ENCODE results near the gene TMEM208.

Gene TMEM208

GRCh38 chr16:67184995-67185650, 41.8 kb upstream of the TMEM208 start:
- H3K9me3 ChIP-seq (ENCODE audit: control insufficient read depth, low read length), result no peaks in the 10 kb centered on the region
- WGBS, 2 experiments (ENCODE audit: insufficient coverage in 2 of 2), result 22 to 24% methylated on average over 43 of the region's 43 CpGs
- peak overlapping the region; percentile 61 for H3K4me3 ChIP-seq (ENCODE audit: extremely low read depth, insufficient read depth, low read length, poor library complexity, severe bottlenecking)

GRCh38 chr16:67185651-67186134, 41.2 kb upstream of the TMEM208 start:
- Histone ChIP-seq H3K27ac (ENCODE audit: low read depth, low read length, severe bottlenecking) (no peak overlapping the region), H3K4me3 (ENCODE audit: extremely low read depth, insufficient read depth, low read length, poor library complexity, severe bottlenecking) (no peak overlapping the region), H3K9me3 (ENCODE audit: control insufficient read depth, low read length) (no peaks in the 10 kb centered on the region), H3K36me3 (ENCODE audit: control insufficient read depth, insufficient read depth, low read length) (peaks cover 4% of the 10 kb centered on the region), H3K4me1 (ENCODE audit: control insufficient read depth, insufficient read depth, low read length, poor library complexity, severe bottlenecking) (peaks cover 30% of the 10 kb centered on the region)
- WGBS, 2 experiments (ENCODE audit: insufficient coverage in 2 of 2), result 19 to 20% methylated on average over 9 to 10 of the region's 12 CpGs

More at GRCh38 chr16:67184995-67185650, 41.8 kb upstream of the TMEM208 start:
- Histone ChIP-seq H3K4me1 (ENCODE audit: control insufficient read depth, insufficient read depth, low read length, poor library complexity, severe bottlenecking) (peaks cover 25% of the 10 kb centered on the region), H3K36me3 (ENCODE audit: control insufficient read depth, insufficient read depth, low read length) (peaks cover 10% of the 10 kb centered on the region), H3K27ac (ENCODE audit: low read depth, low read length, severe bottlenecking) (no peak overlapping the region)

- H3K27ac ChIP-seq (ENCODE audit: low read depth, low read length, severe bottlenecking), result no peak overlapping the region
- H3K9me3 ChIP-seq (ENCODE audit: control insufficient read depth, low read length), result no peaks in the 10 kb centered on the region
- peaks cover 36% of the 10 kb centered on the region for H3K4me1 ChIP-seq (ENCODE audit: control insufficient read depth, insufficient read depth, low read length, poor library complexity, severe bottlenecking)
- H3K36me3 ChIP-seq (ENCODE audit: control insufficient read depth, insufficient read depth, low read length), result no peaks in the 10 kb centered on the region
- H3K4me3 ChIP-seq (ENCODE audit: extremely low read depth, insufficient read depth, low read length, poor library complexity, severe bottlenecking), result no peak overlapping the region
- 32 to 57% methylated on average over 2 of the region's 5 CpGs for WGBS, 2 experiments (ENCODE audit: insufficient coverage in 2 of 2)
Measured at GRCh38 chr16:67186550-67186950, 40.4 kb upstream of the TMEM208 start.

- 92 to 94% methylated on average over 23 to 26 of the region's 26 CpGs for WGBS, 2 experiments (ENCODE audit: insufficient coverage in 2 of 2)
- H3K4me3 ChIP-seq (ENCODE audit: extremely low read depth, insufficient read depth, low read length, poor library complexity, severe bottlenecking), result no peak overlapping the region
Measured at GRCh38 chr16:67187175-67187890, 39.6 kb upstream of the TMEM208 start.

GRCh38 chr16:67188323-67188722, 38.6 kb upstream of the TMEM208 start:
- no peak overlapping the region for H3K4me3 ChIP-seq (ENCODE audit: extremely low read depth, insufficient read depth, low read length, poor library complexity, severe bottlenecking)
- H3K36me3 ChIP-seq (ENCODE audit: control insufficient read depth, insufficient read depth, low read length), result peaks cover 5% of the 10 kb centered on the region
- no peak overlapping the region for H3K27ac ChIP-seq (ENCODE audit: low read depth, low read length, severe bottlenecking)
- 77 to 92% methylated on average over 3 to 4 of the region's 4 CpGs for WGBS, 2 experiments (ENCODE audit: insufficient coverage in 2 of 2)
- no peaks in the 10 kb centered on the region for H3K9me3 ChIP-seq (ENCODE audit: control insufficient read depth, low read length)
- peaks cover 37% of the 10 kb centered on the region for H3K4me1 ChIP-seq (ENCODE audit: control insufficient read depth, insufficient read depth, low read length, poor library complexity, severe bottlenecking)

More at GRCh38 chr16:67187175-67187890, 39.6 kb upstream of the TMEM208 start:
- Histone ChIP-seq H3K36me3 (ENCODE audit: control insufficient read depth, insufficient read depth, low read length) (no peaks in the 10 kb centered on the region), H3K4me1 (ENCODE audit: control insufficient read depth, insufficient read depth, low read length, poor library complexity, severe bottlenecking) (peaks cover 37% of the 10 kb centered on the region), H3K9me3 (ENCODE audit: control insufficient read depth, low read length) (no peaks in the 10 kb centered on the region), H3K27ac (ENCODE audit: low read depth, low read length, severe bottlenecking) (no peak overlapping the region)

GRCh38 chr16:67188798-67189197, 38.1 kb upstream of the TMEM208 start:
- Histone ChIP-seq H3K4me1 (ENCODE audit: control insufficient read depth, insufficient read depth, low read length, poor library complexity, severe bottlenecking) (peaks cover 41% of the 10 kb centered on the region), H3K9me3 (ENCODE audit: control insufficient read depth, low read length) (no peaks in the 10 kb centered on the region), H3K36me3 (ENCODE audit: control insufficient read depth, insufficient read depth, low read length) (peaks cover 9% of the 10 kb centered on the region), H3K27ac (ENCODE audit: low read depth, low read length, severe bottlenecking) (no peak overlapping the region), H3K4me3 (ENCODE audit: extremely low read depth, insufficient read depth, low read length, poor library complexity, severe bottlenecking) (no peak overlapping the region)
- WGBS, 2 experiments (ENCODE audit: insufficient coverage in 2 of 2), result 95 to 96% methylated on average over 12 to 14 of the region's 15 CpGs

GRCh38 chr16:67190041-67190440, 36.9 kb upstream of the TMEM208 start, which contains the start of gene EXOC3L1:
TSS of gene EXOC3L1 (minus strand) at chr16:67190136. CDS start at chr16:67189676, 460 bp downstream.
- Histone ChIP-seq H3K27ac (ENCODE audit: low read depth, low read length, severe bottlenecking) (no peak within 1 kb of the TSS), H3K9me3 (ENCODE audit: control insufficient read depth, low read length) (no peaks in the 10 kb centered on the region), H3K36me3 (ENCODE audit: control insufficient read depth, insufficient read depth, low read length) (peaks cover 22% of the 10 kb centered on the region), H3K4me3 (ENCODE audit: extremely low read depth, insufficient read depth, low read length, poor library complexity, severe bottlenecking) (peak within 1 kb of the TSS; percentile 22), H3K4me1 (ENCODE audit: control insufficient read depth, insufficient read depth, low read length, poor library complexity, severe bottlenecking) (peaks cover 42% of the 10 kb centered on the region)
- WGBS, 2 experiments (ENCODE audit: insufficient coverage in 2 of 2), result 39 to 79% methylated on average over 2 to 3 of the region's 6 CpGs

GRCh38 chr16:67190448-67191399, 36.2 kb upstream of the TMEM208 start:
- 89 to 91% methylated on average over 5 to 6 of the region's 13 CpGs for WGBS, 2 experiments (ENCODE audit: insufficient coverage in 2 of 2)
- Histone ChIP-seq H3K4me3 (ENCODE audit: extremely low read depth, insufficient read depth, low read length, poor library complexity, severe bottlenecking) (no peak overlapping the region), H3K27ac (ENCODE audit: low read depth, low read length, severe bottlenecking) (no peak overlapping the region), H3K4me1 (ENCODE audit: control insufficient read depth, insufficient read depth, low read length, poor library complexity, severe bottlenecking) (peaks cover 39% of the 10 kb centered on the region), H3K9me3 (ENCODE audit: control insufficient read depth, low read length) (no peaks in the 10 kb centered on the region), H3K36me3 (ENCODE audit: control insufficient read depth, insufficient read depth, low read length) (peaks cover 29% of the 10 kb centered on the region)

- H3K27ac ChIP-seq (ENCODE audit: low read depth, low read length, severe bottlenecking), result no peak overlapping the region
- H3K9me3 ChIP-seq (ENCODE audit: control insufficient read depth, low read length), result no peaks in the 10 kb centered on the region
- H3K36me3 ChIP-seq (ENCODE audit: control insufficient read depth, insufficient read depth, low read length), result peaks cover 36% of the 10 kb centered on the region
- WGBS, 2 experiments (ENCODE audit: insufficient coverage in 2 of 2), result 28 to 44% methylated on average over 6 to 7 of the region's 9 CpGs
- H3K4me1 ChIP-seq (ENCODE audit: control insufficient read depth, insufficient read depth, low read length, poor library complexity, severe bottlenecking), result peaks cover 31% of the 10 kb centered on the region
- H3K4me3 ChIP-seq (ENCODE audit: extremely low read depth, insufficient read depth, low read length, poor library complexity, severe bottlenecking), result peak overlapping the region; percentile 100
Measured at GRCh38 chr16:67191411-67191994, 35.4 kb upstream of the TMEM208 start.
